NCI-H187 treated with DMSO at 0.1 percent for 48 hours (cell line): Measurements from ENCODE around the gene OR4K2.
"Not testable (repeated sequence)": the region's sequence is repeated elsewhere in the genome, so short reads cannot be mapped to it uniquely, and the experiment has no call there.

Source experiments
- DNase-seq: peaks from one replicate; lab custom pipeline; 2025; lab: John Stamatoyannopoulos, UW

Gene OR4K2, protein sequence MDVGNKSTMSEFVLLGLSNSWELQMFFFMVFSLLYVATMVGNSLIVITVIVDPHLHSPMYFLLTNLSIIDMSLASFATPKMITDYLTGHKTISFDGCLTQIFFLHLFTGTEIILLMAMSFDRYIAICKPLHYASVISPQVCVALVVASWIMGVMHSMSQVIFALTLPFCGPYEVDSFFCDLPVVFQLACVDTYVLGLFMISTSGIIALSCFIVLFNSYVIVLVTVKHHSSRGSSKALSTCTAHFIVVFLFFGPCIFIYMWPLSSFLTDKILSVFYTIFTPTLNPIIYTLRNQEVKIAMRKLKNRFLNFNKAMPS

DNA sequence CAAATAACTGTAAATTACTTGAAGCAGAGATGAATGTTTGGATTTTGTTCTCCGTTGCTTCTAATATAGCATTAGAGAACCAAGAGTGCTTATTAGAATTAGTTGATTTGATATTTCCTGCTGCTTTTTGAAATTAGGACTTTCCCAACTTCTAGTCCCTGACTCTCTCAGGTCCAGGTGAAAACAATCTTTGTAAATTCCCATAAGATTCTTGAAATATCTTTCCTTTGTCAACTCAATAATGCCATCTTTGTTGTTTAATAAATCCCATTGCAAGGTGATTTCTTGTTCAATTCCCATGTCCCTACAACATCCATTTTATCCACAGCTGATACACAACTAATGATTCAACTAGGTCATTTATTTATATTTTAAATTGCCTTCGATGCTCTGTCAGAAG, at the start of gene OR4K2:
OR4K2 (plus strand) TSS at position 301 of the 400 bp plus-strand sequence. CDS start 1,126 bp downstream, outside the sequence.
- DNase-seq = no peak

DNA sequence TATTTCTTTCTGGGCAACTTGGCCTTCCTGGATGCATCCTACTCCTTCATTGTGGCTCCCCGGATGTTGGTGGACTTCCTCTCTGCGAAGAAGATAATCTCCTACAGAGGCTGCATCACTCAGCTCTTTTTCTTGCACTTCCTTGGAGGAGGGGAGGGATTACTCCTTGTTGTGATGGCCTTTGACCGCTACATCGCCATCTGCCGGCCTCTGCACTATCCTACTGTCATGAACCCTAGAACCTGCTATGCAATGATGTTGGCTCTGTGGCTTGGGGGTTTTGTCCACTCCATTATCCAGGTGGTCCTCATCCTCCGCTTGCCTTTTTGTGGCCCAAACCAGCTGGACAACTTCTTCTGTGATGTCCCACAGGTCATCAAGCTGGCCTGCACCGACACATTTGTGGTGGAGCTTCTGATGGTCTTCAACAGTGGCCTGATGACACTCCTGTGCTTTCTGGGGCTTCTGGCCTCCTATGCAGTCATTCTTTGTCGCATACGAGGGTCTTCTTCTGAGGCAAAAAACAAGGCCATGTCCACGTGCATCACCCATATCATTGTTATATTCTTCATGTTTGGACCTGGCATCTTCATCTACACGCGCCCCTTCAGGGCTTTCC, 47.2 kb upstream of the OR4K2 start:
- not testable (repeated sequence) for DNase-seq

DNA sequence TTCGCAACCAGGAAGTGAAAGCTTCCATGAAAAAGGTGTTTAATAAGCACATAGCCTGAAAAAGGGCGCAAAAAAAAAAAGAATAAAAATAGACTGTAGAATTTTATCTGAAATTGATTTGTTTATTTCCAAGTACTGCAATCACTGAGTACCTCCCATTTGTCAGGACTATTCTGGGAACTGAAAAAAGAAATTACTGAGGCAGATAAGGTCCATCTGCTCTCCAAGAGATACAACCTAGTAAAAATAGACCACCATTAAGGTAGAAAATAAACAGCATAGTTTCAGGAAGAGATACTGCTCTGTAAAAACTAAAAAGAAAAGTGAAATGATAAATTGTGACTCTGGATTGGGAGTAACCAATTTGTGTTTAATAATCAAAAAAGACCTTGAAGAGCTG, 46.6 kb upstream of the OR4K2 start:
- DNase-seq = no peak

DNA sequence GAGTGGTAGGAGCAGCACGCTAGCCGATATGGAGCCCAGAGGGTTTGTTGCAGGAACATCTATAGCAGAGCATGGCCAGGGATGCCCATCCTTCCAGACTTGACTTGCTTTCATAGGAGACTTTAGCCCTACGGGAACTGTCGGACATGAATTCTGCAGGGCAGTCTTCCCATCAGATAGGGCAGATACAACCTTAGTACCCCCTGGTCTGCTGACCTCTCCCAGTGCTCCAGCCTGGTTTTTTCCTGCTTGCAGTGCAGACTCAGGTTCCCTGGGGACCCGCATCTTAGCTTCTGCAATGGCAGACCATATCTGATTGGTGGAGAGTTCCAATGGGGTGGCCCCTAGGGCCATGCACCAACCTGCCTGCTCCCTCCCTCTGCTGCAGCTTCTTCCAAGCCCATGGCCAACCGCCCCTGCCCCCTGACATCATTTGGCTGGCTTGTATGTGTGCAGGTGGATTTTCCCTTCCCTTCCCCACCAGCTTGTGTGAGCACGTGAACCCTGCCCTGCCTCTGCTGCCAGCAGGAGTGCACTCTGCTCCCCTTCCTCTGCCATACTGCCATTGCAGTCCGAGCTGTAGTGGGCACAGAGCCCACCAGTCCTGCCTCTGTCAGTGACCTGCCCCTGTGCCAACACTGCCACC, 40.6 kb upstream of the OR4K2 start:
- DNase-seq = not testable (repeated sequence)

DNA sequence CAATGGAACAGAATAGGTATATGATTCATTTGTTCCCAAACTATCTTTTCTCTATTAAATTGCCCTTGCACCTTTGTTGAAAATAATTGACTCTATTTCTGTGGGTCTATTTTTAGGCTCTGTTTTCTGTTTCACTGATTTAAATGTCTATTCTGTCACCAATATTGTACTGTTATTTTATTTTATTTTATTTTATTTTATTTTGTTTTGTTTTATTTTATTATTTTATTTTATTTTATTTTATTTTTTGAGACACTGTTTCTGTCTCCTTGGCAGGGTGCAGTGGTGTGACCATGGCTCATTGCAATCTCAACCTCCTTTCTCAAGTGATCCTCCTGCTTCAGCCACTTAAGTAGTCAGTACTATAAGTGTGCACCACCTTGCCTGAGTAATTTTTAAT, 36.5 kb upstream of the OR4K2 start:
- DNase-seq = no peak

DNA sequence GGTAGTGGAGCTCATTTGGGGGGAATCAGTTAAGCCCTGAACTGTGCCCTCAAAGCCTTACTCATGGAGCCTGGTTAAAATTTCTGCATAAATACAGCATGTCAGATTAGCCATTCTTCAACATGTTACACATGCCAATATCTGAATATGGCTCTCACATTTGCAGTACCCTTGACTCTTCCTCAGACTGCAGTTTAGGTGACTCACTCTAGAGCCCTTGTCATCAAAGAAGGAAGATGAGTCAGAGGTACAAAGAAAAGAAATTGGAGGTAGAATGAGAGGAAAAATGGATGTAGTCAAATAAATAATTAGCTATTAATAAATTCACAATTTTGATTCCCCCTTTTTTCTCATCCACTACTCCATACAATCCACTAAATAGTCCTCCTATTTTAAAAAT, 23.6 kb upstream of the OR4K2 start:
- no peak for DNase-seq

DNA sequence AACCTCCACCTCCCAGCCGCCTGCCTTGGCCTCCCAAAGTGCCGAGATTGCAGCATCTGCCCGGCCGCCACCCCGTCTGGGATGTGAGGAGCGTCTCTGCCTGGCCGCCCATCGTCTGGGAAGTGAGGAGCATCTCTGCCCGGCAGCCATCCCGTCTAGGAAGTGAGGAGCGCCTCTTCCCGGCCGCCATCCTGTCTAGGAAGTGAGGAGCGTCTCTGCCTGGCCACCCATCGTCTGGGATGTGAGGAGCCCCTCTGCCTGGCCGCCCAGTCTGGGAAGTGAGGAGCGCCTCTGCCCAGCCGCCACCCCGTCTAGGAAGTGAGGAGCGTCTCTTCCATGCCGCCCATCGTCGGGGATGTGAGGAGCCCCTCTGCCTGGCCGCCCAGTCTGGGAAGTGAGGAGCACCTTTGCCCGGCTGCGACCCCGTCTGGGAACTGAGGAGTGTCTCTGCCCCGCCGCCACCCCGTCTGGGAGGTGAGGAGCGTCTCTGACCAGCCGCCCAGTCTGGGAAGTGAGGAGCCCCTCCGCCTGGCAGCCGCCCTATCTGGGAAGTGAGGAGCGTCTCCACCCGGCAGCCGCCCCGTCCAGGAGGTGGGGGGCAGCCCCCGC, 8.8 kb upstream of the OR4K2 start:
- DNase-seq = not testable (repeated sequence)

DNA sequence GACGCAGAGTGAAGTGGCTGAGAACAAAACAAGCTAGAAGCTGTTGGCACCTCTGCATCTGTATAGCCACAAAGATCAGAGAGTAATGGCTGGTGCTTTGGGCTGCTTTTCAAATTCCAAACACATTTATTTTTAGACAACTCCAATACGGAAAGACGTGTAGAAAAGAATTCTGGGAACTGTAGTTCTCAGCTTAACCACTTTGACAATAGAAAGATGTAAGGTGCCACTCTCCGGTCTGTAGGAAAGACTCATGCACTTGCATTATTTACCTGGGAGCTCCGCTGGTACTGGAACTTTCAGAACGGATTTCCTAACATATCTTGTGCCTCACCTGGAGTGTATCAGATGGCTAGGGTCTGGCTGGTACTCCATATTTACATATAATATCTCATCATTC, 1.8 kb upstream of the OR4K2 start:
- no peak for DNase-seq

DNA sequence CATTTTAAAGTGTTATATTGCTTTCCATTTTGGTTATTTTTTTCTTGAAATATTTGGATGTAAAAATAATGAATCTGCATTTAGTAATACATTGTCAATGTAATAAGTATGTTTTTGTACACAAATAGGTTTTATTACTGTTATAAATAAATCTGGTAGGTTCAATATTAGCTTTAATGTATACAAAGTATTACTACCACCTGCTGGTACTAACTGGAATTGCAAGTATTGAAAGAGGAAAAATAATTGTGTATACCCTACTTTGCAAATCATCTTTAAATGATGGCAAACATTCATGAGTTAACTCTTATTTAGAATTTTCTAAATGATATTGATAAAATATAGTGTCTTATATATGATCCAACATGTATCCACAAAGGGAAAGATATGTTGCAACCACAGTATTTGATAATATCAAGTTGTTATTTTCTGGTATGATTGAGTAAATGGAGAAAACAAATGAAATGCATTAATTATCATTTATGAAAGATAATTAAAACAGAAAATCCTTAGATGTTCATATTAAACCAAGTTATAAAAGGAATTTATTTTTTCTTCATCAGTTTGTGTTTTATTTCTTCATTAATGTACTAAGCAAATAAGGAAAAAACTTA, 3.2 kb downstream of the OR4K2 start:
- no peak for DNase-seq

DNA sequence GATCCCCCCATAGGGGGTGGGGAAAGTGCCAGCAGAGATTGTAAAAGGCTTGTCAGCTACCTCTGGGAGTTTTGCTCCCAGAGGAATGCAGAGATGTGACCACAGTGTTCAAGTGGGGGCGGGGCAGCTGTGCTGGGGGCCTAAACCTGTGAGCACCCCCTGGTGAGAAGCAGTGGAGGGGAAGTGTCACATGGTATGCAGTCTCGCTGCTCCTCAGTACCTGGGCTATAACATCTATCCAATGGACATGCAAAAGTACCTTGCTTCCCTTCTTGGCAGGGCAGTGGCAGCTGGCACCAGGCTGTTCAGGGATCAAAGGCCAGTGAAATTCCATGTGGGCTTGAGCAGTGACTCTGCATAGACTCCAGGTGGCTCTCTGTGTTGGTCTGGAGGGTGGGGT, 20.3 kb downstream of the OR4K2 start:
- no peak for DNase-seq

DNA sequence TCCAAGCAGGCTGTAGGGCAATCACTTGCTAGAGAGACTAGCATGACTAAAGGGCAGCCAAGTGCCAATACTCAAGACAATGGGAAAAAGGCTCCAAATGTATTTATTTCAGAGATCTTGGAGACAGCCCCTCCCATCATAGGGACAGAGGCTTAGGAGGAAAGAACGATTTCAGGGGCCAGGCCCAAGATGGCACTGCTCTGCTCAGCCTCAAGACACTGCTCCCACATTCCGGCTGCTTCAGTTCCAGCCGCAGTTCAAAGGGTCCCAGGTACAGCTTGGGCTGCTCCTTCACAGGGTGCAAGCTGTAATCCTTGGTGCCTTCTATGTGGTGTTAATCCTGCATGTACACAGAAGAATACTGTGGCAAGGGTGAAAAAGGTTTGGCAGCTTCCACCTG, 26.1 kb downstream of the OR4K2 start:
- DNase-seq = no peak

DNA sequence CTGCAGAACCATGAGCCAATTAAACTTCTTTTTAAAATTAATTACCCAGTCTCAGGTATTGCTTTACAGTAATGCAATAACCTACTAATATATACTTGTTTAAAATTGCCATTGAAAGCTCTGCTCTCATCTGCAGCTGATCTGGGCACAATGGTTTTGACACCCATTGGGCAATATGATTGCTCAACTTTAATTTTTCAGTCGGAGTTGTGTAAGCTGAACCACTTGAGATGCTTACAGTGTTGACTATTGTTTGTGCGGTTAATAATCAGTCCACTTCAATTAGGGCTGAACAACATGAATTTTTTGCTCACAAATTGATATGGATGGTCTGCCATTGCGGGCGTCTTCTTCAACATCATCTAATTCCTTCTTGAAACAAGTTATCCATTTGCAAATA, 27.5 kb downstream of the OR4K2 start:
- DNase-seq = no peak

DNA sequence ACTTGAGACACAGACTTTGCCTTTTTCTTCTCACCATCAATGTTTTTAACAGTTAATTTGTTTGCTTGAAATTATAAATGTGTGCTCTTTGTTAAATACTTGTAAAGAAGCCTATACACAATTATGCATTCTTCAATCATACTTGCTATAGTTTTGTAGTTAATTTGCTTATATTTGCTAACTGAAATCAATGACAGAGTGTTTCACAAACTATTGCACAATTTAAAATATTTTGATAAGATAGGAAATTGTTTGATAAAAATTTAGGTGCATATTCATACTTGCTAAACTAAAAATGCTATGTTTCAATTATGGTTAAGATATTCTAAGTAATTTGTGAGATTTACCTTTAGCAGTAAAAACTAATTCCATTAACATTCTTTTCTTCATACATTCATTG, 31.7 kb downstream of the OR4K2 start:
- no peak for DNase-seq

DNA sequence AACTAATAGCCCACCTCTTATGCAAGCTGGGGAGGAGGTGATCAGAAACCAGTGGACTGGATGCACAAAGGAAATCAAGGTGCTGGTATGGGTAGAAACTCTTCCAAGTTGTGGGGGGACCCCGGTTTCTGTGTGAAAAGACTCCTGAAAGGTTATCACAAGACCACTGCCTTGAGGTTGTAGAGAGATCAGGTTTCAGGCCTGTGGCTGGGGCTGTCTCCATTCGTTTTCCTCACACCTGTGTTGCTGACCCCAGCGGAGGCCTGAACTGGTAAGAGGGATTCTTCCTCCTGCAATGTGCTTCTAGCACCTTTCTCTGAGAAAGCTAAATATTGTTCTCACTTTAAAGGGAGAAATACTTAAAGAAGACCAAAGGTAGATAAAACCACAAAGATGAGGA, 36.2 kb downstream of the OR4K2 start:
- no peak for DNase-seq

DNA sequence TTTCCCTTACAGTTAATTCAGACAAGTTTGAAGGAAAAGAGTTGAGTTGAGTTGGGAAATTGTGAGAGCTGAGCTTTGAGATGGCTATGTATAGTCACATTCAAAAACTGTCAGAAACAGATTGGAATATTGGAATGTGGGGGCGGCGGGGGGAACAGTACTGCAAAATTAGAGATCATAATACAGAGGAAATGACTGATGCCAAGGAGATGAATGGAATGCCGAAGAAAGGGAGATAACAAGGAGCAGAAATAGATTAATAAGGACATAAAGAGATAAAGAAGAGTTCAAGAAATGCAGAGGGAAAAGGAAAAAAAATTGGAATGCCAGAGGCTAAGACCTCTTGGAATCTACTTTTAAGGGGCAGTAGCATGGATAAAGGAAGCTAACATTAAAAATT, 42.3 kb downstream of the OR4K2 start:
- no peak for DNase-seq

DNA sequence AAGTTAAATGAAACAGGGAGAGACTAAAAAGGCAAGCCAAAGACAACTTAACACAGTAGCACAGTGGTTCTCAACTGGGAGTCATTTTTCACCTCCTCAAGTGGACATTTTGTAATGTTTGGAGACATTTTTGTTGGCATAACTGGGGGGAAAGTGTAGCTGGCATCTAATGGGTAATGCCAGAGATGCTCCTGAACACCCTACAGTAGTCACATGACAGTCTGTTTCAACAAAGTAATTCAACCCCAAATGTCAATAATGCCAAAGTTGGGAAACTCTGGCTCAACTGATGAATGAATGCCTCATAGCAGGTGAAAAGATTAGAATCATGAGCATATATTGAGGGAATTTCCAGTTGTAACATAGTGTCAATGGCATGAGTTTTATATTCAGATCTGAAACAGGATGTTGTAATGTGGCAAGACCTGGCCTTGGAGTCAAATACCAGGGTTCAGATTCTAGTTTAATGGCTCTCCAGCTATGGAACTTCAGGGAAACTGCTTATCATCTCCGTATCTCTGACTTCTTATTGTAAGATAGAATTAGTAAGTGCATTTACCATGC, 43.1 kb downstream of the OR4K2 start:
- no peak for DNase-seq

DNA sequence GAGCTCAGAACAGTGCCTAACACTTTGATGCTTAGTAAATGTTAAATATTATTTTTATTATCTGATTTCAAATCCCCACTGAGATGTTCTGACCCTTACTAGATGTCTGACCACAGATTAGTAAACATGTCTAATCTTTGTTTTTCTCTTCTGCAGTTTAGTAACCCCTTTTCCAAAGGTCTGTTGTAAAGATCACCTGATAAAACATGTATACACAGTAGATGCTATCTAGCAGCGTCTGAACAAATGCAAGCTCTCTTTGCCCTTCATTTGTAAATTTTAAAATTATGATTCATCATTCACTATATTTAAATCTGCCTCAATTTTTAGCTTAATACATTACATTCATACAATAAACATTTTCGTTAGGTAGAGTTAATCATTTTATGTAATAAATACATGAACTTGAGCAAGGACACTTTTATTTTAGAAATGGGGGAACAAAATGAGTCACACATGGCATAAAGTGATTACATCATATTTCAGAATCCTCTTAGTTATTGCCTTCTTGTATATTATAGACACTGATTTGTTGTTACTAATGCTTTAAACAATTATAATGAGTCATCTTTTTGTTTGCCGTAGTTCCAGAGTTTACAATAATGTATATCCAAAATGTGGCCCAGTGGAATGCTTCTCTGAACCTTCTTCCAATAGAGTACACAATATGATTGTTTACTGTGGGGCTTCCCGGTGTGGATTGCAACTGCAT, 43.8 kb downstream of the OR4K2 start:
- no peak for DNase-seq

DNA sequence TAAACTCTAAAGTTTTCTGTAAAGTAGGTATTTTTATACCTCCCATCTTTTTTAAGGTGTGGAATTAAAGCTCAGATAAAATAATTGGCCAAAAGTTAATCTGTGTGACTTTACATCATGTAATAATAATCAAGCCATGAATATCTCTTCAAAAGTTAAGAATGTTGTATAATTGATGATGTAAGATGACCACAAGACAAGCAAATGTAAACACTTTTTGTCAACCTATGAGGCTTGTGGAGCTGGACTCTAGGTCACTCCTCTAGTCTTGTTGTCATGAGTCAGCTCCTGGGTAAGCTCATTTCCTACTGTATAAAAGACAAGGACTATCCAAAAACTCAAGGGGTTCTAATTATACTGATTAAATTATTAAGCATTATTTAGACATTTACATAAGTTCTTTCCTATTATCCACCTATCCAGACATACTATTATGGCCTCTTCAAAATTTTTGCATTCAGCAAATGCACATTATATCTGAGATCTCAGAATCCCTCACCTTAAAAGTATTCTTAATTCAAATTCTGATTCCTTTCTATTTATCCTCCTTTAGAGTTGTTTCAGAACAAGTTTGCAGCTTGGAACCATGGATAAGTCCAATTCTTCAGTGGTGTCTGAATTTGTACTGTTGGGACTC, 45.2 kb downstream of the OR4K2 start, which contains the start of gene OR4K5:
OR4K5 (plus strand) TSS at position 587 of the 637 bp plus-strand sequence; CDS start at position 587, 0 bp downstream.
- DNase-seq = no peak

DNA sequence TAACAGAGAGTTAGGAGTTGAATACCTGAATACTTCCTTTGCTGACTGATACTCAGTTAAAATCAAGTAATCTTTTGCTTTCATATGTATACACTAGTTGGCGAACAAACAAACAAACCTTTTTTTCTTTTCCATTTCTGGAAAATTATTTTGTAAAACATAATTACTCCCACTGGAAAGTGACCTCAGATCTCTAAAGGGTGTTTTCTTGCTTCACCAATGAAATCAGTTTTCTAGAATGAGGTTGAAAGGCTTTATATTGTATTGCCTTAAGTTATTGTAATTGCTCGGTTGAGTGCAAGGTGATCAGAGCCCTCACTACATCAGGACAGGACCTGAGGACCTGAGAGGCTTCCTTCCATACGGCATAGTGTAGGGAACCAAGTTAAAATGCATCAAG, 55.7 kb downstream of the OR4K2 start, which contains the start of gene OR4K1:
OR4K1 (plus strand) TSS at position 301 of the 400 bp plus-strand sequence. CDS start 4,750 bp downstream, outside the sequence.
- DNase-seq = no peak
